Raji (cell line): ENCODE measurements around the gene SYTL3.

ENCODE experiments used
- POLR2A ChIP-seq: IDR thresholded peaks from 2 replicates; pipeline ENCODE4 v1.6.1; 2011; ENCODE audit warnings: low read depth, low read length, control low read depth; ENCODE audit not compliant: insufficient read depth

The SYTL3 gene

GRCh38 chr6:158765499-158766068 lies 115.7 kb downstream of the SYTL3 start:
- TF ChIP-seq POLR2A: no peak

- no peak for TF ChIP-seq POLR2A
Observed at GRCh38 chr6:158766621-158767455, 117.0 kb downstream of the SYTL3 start.

GRCh38 chr6:158767709-158768108 lies 117.9 kb downstream of the SYTL3 start:
- no peak for TF ChIP-seq POLR2A

- no peak for TF ChIP-seq POLR2A
Observed at GRCh38 chr6:158768436-158768835, 118.6 kb downstream of the SYTL3 start.

- TF ChIP-seq POLR2A: no peak
Observed at GRCh38 chr6:158769234-158769770, 119.4 kb downstream of the SYTL3 start.

GRCh38 chr6:158769771-158770432 lies 120.0 kb downstream of the SYTL3 start:
- TF ChIP-seq POLR2A: no peak

- TF ChIP-seq POLR2A: no peak
Observed at GRCh38 chr6:158770533-158771330, 120.9 kb downstream of the SYTL3 start.

- no peak for TF ChIP-seq POLR2A
Observed at GRCh38 chr6:158771399-158772152, 121.7 kb downstream of the SYTL3 start.

- TF ChIP-seq POLR2A: no peak
Observed at GRCh38 chr6:158772172-158772571, 122.3 kb downstream of the SYTL3 start.

GRCh38 chr6:158772851-158773371 lies 123.1 kb downstream of the SYTL3 start:
- TF ChIP-seq POLR2A: no peak

- no peak for TF ChIP-seq POLR2A
Observed at GRCh38 chr6:158773581-158774449, 124.0 kb downstream of the SYTL3 start.

GRCh38 chr6:158774717-158775449 lies 125.0 kb downstream of the SYTL3 start:
- TF ChIP-seq POLR2A: no peak
